Activated gamma-delta T cell treated with Interleukin-2 at 50 U/mL for 16 hours (primary cell): Measurements from ENCODE around the gene RUNX3.
"Not testable (repeated sequence)": the region's sequence is repeated elsewhere in the genome, so short reads cannot be mapped to it uniquely, and the experiment has no call there.

Experiments used
- DNase-seq: peaks from one replicate; pipeline ENCODE4 v3.0.0-alpha.2; 2020

RUNX3 gene

DNA sequence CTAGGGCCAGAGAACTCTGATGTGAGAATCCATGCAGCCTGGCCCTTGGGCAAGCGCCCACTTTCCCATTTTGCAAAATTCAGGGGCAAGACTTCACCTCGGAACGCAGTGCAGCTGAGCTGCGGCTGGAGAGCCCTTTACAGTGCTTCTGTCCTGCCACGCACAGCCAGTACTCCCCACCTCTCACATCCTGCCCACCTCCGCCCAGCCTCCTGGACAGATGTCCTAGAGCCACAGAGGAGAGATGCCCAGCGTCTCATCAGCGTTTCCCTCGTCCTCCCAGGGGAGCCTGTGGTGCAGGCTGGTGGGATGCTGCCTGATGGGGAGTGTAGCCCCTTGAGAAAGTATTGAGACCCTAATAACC, 29.6 kb downstream of the RUNX3 start:
- DNase-seq, result no peak

DNA sequence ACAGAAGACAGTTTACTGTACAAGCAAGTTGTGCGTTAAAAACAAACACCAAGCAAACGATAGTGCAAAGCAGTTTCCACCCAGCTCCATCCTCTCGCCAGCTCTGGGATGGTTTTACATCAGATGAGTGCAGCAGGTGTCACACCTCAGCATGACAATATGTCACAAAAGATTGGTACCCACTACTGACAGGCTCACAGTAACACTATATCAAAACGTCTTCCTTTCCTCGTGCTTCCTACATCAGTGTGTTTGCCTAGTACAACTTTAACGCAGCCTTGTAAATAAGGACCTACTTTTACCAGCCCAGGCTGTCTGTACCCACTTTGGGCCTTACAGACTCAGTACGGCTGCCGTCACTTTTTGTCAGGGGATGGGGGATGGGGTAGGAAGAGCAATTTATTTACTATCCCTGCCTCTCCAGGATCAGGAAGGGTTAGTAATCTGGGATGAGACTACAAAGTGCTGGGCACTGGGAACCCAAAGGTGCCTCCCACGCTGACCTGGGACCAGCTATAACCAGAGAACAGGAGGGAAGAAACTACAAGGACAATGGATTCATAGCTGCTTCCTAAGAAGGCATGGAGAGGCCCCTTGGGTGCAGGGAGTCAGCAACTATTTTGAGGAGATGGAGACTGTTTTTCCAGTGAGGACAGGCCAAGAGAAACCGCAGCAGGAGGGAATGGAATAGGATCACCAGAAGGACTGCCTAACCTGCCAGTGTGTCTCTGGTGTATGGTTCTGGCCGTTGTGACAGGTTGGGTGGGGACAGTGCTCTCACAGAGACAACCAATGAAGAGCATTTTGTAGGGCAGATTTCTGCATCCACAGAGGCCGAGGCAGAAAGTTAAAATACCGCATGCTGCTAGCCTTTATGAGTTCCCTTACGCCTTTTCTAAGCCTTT, 30.2 kb downstream of the RUNX3 start:
- DNase-seq, result no peak

DNA sequence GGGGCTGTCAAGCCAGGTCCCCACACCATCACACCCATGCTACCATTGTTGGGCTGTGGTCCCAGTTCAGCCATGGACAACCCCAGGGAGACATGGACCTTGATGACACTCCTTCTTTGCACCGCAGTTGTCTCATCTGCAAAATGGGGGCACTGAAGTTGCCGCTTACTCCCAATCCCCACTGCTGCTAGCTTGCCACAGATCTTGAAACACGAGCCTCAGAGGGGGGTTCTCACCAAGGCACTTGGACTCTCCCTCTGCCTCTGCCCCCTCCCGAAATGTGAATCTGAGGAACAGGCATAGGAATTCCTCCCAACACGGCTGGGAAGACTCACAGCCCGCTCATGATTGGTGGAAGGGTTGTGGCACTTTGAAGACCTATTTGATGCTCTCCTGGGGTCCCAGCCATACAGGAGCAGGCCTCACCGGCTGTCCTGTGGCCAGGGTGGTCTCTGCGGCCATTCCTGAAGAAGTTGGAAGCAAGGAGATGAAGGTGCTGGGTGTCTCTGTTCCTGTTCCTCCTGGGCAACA, 31.1 kb downstream of the RUNX3 start:
- DNase-seq, result no peak

DNA sequence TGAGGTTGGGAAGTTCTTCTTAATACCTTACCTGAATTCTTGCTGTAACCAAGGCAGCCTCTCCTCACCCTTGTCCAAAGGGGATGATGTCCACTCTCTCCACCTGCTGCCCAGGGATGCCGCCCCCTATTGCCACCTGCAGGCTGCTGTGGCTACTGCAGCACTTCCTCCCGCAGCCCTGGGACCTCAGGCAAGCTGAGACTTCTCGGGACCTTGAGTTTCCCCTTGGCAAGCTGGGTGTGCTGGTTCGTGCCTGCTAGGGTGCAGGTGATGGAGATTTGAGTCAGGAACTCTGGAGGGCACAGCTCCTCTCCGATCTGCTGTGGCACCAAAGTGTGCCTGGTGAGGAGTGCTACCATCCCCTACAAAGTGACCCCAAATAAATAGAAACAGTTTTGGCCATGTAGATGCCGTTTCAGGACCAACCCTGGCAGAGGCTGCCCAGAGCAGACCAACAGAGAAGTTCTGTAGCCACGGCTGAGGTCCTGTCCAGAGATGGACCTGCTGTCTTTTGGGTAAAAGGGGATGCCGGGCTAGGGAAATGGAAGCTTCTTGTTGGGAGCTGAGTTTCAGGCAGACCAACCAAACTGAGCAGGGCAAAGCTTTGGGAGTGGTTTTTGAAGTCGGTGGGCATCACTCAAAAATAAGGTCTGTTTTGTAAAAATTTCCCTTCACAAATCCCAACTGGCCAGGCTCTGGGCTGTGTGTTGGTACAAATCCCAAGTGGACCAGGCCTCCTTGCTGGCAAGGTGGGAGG, 31.7 kb downstream of the RUNX3 start:
- DNase-seq, result peak; percentile 44

DNA sequence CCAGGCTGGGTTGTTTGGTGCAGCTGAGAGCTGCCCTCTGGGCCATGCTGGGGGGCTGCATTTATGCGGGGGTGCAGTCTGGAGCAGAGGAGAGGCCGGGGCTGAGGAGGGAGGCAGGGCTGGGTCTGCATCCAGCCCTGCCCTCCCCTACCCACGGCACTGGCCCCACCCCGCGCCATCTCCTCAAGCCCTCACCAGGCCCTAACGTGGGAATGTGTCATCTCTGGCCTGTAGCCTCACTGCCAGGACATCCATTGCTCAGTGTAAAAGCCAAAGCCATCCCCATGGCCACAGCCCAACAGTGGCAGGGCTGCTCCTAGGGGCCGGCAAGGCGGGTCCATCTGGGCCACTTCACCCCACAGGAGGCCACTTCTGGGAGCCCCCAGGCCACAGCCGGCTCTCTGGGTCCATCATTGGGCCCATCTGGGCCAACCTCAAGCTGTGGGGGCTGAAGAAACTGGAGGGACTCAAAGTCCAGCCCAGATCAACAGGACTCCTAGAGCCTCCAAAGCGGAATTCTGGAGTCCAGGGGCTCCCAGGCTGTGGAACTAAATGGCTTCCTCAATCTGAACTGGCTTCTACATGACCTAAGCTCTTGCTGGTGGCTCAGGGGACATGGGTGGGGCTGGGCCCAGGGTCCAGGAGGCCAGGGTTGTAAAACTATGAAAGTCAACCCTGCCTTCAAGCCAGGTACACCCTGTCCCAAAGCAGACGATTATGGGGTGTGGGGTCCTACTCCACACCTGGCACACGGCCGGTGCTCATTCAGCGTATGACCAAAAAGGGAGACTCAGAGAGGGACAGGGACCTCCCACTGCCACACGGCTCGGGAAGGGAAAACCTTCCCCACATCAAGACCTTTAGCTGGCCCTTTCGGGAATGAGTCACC, 32.6 kb downstream of the RUNX3 start:
- DNase-seq, result no peak

DNA sequence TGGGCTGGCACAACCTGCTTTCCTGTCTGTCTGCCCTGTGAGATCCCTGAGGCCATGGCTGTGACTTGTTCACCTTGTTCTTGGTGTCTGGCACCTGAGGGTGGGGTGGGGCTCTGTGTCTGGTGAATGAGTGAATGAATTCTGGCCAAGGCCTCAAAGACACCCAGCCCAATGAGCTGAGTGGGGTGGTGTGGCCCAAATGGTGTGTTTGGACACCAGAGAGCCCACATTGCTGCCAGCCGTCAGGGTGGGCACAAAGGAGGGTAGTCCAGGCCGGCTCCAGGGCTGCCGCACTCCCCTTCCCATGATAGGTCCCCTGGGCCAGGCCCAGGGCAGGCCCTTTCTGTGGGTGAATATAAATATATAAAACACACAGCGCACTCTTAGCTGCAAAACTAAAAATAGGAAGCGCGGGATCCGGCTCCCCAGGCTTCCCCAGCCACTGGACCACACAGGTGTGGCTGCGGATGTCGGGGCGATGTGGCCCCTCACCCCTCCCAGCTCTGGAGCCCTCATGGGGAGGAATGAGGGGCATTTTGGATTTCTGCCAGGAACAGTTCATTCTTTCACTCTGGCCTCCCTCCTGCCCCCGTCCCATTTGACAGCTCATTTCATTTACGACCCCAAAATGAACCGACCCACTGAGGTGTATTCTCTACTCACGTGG, 33.3 kb downstream of the RUNX3 start:
- DNase-seq, result no peak

DNA sequence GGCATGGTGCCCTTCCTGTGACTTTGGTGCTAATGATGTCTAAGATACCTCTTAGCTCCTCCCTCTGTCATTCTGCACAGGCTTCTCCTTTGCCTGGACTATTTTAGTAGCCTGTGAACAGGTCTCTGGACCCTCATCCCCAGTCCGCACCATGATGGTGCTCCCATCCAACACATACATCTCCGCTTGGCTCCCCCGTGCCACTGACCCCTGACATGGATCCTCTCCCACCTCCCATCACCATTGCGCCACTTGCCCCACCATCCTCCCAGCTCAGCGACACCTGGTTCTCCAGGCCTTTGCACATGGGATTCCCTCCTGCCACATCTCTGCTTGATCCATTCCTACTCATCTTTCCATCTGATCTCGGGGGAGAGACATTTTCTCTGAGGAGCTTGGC, 33.9 kb downstream of the RUNX3 start:
- no peak for DNase-seq

DNA sequence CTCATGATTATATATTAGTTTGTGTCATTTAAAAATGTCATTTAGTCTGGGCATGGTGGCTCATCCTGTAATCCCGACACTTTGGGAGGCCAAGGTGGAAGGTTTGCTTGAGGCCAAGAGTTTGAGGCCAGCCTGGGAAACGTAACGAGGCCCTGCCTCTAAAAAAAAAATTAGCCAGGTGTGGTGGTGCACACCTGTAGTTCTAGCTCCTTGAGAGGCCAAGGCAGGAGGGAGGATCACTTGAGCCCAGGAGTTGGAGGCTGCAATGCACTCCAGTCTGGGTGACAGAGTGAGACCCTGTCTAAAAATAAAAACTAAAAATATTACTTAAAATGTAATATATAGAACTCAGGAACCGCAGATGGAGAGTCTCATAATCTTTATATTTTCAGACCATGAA, 34.6 kb downstream of the RUNX3 start:
- DNase-seq, result no peak

DNA sequence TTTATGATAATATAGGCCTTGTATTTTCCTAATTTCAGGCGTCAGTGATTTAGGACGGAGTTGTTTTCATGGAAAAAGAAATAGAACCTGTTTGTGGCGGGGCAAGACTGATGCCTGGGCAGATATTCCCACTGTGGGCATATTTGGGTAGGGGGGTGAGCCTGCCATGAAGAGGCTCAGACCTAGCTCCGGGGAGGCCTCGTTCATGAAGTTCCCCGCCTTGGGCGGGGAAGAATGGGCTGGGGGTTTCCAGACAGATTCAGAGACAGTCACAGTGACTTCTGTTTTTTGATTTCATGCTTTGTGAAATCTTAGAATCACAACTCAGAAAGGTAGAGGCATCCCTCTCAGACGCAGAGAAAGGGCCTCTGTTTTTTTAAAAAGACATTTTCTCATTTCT, 36.1 kb downstream of the RUNX3 start:
- no peak for DNase-seq

DNA sequence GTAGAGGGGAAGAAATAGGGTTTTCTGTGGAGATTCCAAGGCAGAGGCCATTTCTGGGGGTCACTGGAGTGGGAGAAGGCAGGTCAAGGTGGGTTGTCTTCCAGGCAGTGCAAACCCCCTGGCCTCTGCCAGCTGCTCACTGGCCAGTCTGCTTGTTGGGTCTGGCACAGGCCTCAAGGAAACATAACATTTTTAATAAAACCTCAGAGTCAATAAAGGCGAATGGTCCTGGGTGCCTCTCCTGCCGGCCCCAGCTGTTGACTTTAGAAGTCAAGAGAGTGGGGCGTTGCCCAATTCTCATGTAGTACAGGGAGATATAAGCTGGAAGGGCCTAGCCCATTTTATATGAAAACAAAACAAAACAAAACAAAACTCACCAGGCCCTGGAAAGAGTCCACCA, 36.6 kb downstream of the RUNX3 start:
- no peak for DNase-seq

DNA sequence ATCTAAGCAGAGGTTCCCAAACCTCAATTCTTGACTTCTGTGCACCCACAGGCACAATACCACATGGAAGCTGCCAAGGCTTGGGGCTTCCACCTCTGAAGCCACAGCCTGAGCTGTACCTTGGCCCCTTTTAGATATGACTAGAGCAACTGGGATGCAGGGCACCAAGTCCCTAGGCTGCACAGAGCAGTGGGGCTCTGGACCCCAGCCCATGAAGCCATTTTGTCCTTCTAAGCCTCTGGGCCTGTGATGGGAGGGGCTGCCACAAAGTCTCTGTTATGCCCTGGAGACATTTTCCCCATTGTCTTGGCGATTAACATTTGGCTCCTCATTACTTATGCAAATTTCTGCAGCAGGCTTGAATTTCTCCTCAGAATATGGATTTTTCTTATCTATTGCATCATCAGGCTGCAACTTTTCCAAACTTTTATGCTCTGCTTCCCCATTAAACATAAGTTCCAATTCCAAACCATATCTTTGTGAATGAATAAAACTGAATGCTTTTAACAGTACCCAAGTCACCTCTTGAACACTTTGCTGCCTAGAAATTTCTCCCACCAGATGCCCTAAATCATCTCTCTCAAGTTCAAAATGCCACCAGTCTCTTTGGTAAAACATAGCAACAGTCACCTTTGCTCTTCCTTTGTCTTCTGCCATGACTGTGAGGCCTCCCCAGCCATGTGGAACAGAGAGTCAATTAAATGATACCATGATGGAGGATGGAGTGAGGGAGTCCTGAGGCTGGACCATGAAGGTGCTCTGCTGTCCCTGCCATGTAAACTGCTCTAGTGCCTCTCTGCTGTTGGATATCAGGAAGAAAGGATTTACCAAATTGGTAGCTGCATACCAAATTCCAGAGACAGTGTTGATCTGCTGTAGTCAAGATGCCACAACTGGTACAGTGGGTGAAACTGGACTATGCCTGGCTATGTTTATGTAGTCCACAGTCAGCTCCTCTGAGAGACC, 37.6 kb downstream of the RUNX3 start:
- no peak for DNase-seq

DNA sequence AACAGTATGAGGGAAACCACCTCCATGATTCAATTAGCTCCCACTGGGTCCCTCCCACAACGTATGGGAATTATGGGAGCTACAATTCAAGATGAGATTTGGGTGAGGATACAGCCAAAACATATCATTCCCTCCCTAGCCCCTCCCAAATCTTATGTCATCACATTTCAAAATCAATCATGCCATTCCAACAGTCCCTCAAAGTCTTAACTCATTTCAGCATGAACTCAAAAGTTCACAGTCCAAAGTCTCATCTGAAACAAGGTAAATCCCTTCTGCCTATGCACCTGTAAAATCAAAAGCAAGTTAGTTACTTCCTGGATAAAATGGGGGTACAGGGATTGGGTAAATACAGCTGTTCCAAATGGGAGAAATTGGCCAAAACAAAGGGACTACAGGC, 38.7 kb downstream of the RUNX3 start:
- not testable (repeated sequence) for DNase-seq

DNA sequence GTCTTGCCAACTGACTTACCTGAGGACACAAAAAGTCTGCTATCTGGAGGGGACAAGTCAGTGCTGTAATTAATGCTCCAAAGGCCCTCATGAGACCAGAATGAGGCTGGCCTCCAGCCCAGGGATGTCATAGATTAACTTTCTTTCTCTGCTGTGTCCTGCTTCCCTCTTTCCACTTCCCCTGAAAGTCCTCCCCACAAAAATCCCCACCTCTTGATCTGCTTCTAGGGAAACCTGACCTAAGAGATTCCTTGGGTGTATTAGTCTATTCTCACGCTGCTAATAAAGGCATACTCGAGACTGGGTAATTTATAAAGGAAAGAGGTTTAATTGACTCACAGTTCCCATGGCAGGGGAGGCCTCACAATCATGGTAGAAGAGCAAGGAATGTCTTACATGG, 39.2 kb downstream of the RUNX3 start:
- no peak for DNase-seq

DNA sequence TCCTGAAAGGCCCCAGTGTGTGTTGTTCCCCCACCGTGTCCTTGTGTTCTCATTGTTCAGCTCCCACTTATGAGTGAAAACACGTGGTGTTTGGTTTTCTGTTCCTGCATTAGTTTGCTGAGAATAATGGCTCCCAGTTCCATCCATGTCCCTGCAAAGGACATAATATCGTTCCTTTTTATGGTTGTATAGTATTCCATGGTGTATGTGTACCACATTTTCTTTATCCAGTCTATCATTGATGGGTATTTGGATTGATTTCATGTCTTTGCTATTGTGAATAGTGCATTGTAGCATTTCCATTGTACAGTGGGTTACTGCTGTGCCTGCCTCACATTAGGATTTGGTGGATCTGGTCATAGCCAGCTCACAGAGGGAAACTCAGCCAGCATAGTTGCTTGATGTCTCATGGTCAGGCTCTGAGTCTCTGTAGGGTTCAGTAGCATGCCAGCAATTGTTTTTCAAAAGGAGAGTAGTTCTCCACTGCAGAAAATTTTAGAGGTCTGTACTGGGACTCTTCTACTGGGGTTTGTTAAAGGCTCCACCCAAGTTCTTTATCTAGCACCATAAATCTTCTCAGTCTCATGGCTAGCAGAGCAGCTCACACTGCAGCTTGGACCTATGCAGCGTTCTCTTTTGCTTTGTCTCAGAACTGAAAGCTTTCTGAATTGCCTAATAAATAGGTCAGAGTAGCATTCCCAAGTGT, 41.0 kb downstream of the RUNX3 start:
- no peak for DNase-seq

DNA sequence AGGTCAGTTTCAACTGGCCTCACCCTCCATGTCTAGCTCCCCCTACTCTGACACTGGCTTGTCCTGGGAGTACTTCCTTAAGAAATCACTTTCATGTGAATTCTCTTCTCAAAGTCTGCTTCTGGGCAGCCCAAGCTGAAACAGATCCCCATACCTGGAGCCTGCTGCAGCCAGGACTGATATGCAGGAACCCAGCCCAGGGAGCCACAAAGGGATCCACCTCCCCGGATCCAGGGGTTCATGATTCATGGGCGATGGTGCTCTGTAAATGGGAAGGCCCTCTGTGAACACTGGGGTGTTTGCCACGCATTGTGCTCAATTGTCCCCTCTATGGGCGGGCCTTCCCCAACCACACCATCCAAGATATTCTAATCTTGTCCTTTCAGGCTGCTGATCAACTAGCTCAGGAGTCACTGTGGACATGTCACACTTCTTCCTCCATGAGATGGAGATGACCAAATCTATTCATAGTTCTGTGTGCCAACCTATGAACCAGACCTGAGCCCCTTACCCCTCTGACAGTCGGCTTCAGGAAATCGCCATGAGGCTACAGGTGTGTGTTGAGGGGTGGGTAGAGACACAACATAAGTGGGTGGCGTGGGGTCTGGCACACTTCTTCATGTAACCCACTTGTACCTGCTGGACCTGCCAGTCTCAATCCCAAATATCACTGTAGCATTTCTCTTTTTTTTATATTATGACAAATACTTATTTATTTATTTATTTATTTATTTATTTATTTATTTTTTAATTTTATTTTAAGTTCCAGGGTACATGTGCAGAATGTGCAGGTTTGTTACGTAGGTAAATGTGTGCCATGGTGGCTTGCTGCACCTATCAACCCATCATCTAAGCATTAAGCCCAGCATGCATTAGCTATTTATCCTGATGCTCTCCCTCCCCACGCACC, 41.8 kb downstream of the RUNX3 start:
- no peak for DNase-seq

DNA sequence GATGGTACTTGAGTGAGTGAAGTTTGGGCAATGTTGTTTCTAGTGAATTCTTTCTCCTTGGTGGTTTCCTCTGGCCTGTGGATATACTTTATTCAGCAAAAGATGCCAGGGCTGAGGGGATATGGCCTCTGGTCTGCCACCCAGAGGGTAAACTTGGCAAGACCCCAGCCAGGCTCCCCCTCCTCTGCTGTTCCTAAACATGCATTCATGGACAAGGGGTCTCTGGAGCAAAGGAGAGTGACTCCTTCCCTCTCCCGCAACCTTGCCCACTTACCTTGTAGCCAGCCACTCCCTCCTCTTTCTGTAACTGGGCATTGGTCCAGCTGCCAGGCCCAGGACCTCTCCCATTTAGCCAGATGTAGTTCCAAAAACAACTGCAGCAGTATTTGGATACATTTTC, 43.8 kb downstream of the RUNX3 start:
- no peak for DNase-seq

DNA sequence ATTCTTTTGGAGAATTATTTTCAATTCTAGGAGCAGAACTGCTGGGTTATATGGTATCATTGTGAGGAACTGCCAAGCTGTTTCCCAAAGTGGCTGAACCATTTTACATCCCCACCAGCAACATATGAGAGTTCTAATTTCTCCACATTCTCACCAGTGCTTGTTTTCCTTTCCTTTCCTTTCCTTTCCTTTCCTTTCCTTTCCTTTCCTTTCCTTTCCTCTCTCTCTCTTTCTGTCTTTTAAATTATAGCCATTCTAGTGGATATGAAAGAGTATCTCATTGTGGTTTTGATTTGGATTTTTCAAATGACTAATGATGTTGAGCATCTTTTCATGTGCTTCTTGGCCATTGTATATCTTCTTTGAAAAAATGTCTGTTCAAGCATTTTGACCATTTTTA, 45.3 kb downstream of the RUNX3 start:
- DNase-seq, result no peak

DNA sequence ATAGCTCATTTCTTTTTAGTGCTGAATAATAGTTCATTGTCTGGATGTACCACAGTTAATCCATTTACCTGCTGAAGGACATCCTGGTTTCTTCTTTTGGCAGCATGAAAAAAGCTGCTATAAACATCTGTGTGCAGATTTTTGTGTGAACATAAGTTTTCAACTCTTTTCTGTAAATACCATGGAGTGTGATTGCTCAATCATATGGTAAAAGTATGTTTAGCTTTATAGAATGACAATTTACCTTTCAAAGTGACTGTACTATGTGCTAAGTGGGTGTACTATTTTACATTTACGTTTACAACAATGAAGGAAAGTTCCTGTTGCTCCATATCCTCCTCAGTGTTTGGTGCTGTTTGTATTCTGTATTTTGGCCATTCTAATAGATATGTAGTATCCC, 49.0 kb downstream of the RUNX3 start:
- no peak for DNase-seq
